Fibroblast of lung (primary cell): ENCODE results near the gene TANC1.

Experiments used
- CTCF ChIP-seq, 2 donors: IDR thresholded peaks in 1 of 2; conservative IDR thresholded peaks in 1 of 2; 1 replicate in 1 of 2; 2 replicates in 1 of 2; pipeline ENCODE4 v1.5.1; 2011 to 2012; ENCODE audit warnings: low read length in 2 of 2, control low read depth in 1 of 2, inconsistent platforms in 1 of 2, low read depth in 1 of 2, mild to moderate bottlenecking in 1 of 2
- EZH2 ChIP-seq: IDR thresholded peaks from 2 replicates; pipeline ENCODE4 v1.5.1; 2012; ENCODE audit warnings: low read length, control low read depth, mild to moderate bottlenecking; ENCODE audit errors: missing control alignments

GRCh38 chr2:159017837-159018236 is 49.4 kb downstream of the TANC1 start:
- TF ChIP-seq CTCF (conservative IDR thresholded peaks at IDR 0.05 in 1 of 2, IDR thresholded peaks at IDR 0.05 in 1 of 2; ENCODE audit: low read depth in 1 of 2, low read length in 2 of 2) (no peak), EZH2 (no peak)
